DND-41 (cell line): ENCODE results near the gene ELF1.
A peak's percentile ranks its signal among the peaks of the same experiment; 100 is the strongest.

Experiments
- ATAC-seq: fragments of 200-7000 bp; cut with Tn5 transposase; 3 replicates; pipeline ENCODE4 v1.9.1; 2021; ENCODE audit warnings: low read depth; ENCODE audit not compliant: insufficient read depth
- DNase-seq: peaks from one replicate; pipeline ENCODE4 v3.0.0-alpha.2; 2020
- H2AFZ ChIP-seq: 2 replicates; pipeline ENCODE4 v1.6.0; 2012; ENCODE audit warnings: low read depth, low read length
- H3K27ac ChIP-seq: 2 replicates; pipeline ENCODE4 v1.5.1; 2012; ENCODE audit warnings: low read length, inconsistent platforms
- H3K27me3 ChIP-seq: fragments of 200-600 bp; sonication (generic); 2 replicates; pipeline ENCODE4 v1.6.0; 2012; ENCODE audit warnings: low read length, mild to moderate bottlenecking, inconsistent platforms; ENCODE audit not compliant: insufficient read depth, poor library complexity
- H3K36me3 ChIP-seq: 2 replicates; pipeline ENCODE4 v1.5.1; 2012; ENCODE audit warnings: low read length, inconsistent platforms; ENCODE audit not compliant: insufficient read depth
- H3K4me1 ChIP-seq: 2 replicates; pipeline ENCODE4 v1.5.1; 2012; ENCODE audit warnings: mild to moderate bottlenecking, low read length; ENCODE audit not compliant: insufficient read depth
- H3K4me2 ChIP-seq: 2 replicates; pipeline ENCODE4 v1.6.0; 2012; ENCODE audit warnings: mild to moderate bottlenecking, moderate library complexity, low read length, inconsistent platforms; ENCODE audit not compliant: insufficient read depth
- H3K4me3 ChIP-seq, 2 experiments: fragments of 200-600 bp in 1 of 2; shearing (Covaris generic) in 1 of 2; 2 replicates each; pipeline ENCODE4 v1.5.1; 2012 to 2016; ENCODE audit warnings: inconsistent platforms in 2 of 2, low read length in 2 of 2, mild to moderate bottlenecking in 2 of 2, low read depth in 1 of 2, moderate library complexity in 1 of 2
- H3K79me2 ChIP-seq: 2 replicates; pipeline ENCODE4 v1.6.0; 2012; ENCODE audit warnings: low read length, inconsistent platforms; ENCODE audit not compliant: insufficient read depth
- H3K9ac ChIP-seq: 2 replicates; pipeline ENCODE4 v1.6.0; 2012; ENCODE audit warnings: low read depth, mild to moderate bottlenecking, inconsistent platforms, low read length, moderate library complexity
- H3K9me3 ChIP-seq: 2 replicates; pipeline ENCODE4 v1.5.1; 2012; ENCODE audit warnings: low read length, moderate library complexity, mild to moderate bottlenecking, inconsistent platforms; ENCODE audit not compliant: insufficient read depth, severe bottlenecking
- H4K20me1 ChIP-seq: 2 replicates; pipeline ENCODE4 v1.6.0; 2012; ENCODE audit warnings: low read length; ENCODE audit not compliant: insufficient read depth
- EZH2 ChIP-seq: IDR thresholded peaks from 3 replicates; pipeline ENCODE4 v1.6.1; 2012; ENCODE audit warnings: borderline replicate concordance, low read depth, mild to moderate bottlenecking, moderate library complexity, low read length, inconsistent platforms; ENCODE audit not compliant: severe bottlenecking
- TF ChIP-seq, protein P1 (sequence below): IDR thresholded peaks from 2 replicates; pipeline ENCODE4 v1.5.1; 2012; ENCODE audit warnings: borderline replicate concordance, low read length, moderate library complexity, mild to moderate bottlenecking; ENCODE audit not compliant: poor library complexity, severe bottlenecking; ENCODE audit errors: extremely low read depth

Gene ELF1

DNA sequence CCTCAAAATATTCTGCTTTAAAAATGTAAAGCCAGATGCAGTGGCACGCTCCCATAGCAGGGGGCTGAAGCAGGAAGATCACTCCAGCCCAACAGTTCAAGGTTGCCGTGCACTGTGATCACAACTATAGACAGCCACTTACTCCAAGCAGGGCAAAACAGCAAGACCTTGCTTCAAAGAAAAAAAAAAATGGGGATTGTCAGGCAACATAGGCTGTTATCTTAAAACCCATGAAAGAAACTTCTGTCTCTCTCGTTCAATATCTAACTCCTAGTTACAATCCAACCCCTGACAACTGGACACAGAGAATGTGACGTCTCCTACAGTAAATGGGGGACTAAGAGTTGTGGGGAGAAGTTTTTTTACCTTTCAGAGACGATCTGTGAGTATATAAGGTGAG is 17.4 kb downstream of the ELF1 start:
- peaks cover 36% of the 10 kb centered on the region for H3K36me3 ChIP-seq
- no peak overlapping the region for H3K4me3 ChIP-seq
- H3K79me2 ChIP-seq = peaks cover 91% of the 10 kb centered on the region
- H3K9me3 ChIP-seq = no peaks in the 10 kb centered on the region
- H4K20me1 ChIP-seq = no peaks in the 10 kb centered on the region
- peaks cover 90% of the 10 kb centered on the region for H3K4me1 ChIP-seq
- H3K4me2 ChIP-seq = no peak overlapping the region; the same call in 1 of the 2 replicates
- ATAC-seq (no peak), DNase-seq (no peak)
- H2AFZ ChIP-seq = no peak overlapping the region
- peak overlapping the region; percentile 86 for H3K27ac ChIP-seq
- no peaks in the 10 kb centered on the region for H3K27me3 ChIP-seq
- TF ChIP-seq EZH2 = no peak
- TF ChIP-seq, protein P1, sequence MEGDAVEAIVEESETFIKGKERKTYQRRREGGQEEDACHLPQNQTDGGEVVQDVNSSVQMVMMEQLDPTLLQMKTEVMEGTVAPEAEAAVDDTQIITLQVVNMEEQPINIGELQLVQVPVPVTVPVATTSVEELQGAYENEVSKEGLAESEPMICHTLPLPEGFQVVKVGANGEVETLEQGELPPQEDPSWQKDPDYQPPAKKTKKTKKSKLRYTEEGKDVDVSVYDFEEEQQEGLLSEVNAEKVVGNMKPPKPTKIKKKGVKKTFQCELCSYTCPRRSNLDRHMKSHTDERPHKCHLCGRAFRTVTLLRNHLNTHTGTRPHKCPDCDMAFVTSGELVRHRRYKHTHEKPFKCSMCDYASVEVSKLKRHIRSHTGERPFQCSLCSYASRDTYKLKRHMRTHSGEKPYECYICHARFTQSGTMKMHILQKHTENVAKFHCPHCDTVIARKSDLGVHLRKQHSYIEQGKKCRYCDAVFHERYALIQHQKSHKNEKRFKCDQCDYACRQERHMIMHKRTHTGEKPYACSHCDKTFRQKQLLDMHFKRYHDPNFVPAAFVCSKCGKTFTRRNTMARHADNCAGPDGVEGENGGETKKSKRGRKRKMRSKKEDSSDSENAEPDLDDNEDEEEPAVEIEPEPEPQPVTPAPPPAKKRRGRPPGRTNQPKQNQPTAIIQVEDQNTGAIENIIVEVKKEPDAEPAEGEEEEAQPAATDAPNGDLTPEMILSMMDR = no peak
- no peak overlapping the region for H3K9ac ChIP-seq

DNA sequence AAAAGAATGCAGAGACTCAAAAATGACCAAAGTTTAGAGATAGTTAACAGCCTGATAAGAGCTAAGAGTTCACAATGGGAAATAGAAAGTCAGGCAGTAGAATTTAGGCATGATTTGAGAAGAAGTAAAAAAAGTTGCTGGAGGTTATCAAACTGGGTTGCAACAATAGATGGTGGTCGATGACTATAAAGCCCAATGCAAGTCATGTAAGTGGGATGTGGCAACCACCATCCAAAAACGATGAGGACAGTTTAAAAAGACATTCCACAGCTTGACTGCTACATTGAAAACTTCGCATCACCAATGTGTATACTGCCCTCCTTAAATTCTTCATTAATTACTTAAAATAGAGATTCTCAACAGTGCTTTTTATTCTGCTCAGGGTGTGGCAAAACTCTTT is 19.7 kb downstream of the ELF1 start:
- DNase-seq (no peak), ATAC-seq (no peak)
- Histone ChIP-seq H3K4me1 (peaks cover 95% of the 10 kb centered on the region), H4K20me1 (no peaks in the 10 kb centered on the region), H3K4me3 (no peak overlapping the region), H2AFZ (no peak overlapping the region), H3K79me2 (peaks cover 100% of the 10 kb centered on the region), H3K4me2 (no peak overlapping the region), H3K27ac (peak overlapping the region; percentile 45), H3K36me3 (peaks cover 45% of the 10 kb centered on the region), H3K27me3 (no peaks in the 10 kb centered on the region), H3K9me3 (no peaks in the 10 kb centered on the region), H3K9ac (no peak overlapping the region)
- TF ChIP-seq, protein P1 = no peak
- no peak for TF ChIP-seq EZH2

DNA sequence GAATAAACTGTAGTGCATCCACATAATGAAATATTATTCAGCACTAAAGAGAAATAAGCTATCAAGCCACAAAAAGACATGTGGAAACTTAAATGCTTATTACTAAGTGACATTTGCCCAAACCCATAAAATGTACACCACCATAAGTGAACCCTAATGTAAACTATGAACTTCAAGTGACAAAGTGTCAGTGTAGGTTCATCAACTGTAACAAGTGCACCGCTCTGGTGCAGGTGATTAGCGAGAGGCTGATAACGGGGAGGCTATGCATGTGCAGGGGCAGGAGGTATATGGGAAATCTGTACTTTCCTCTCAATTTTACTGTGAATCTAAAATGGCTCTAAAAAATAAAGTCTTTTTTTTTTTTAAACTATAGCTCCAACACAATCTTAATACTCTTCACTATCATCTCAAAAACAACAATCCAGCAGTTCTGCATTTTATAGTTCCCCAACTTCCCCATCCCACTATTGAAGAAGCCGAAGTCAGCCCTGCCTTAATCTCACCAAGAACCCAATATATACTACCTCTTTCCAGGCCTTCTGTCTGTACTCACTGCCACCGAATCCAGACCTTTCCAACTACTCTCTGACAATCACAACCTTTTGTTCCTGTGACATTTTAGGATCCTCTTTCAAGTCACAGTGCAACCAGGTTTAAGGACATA is 22.6 kb downstream of the ELF1 start:
- TF ChIP-seq, protein P1 = no peak
- no peak for TF ChIP-seq EZH2
- DNase-seq = no peak
- H3K4me2 ChIP-seq = no peak overlapping the region

More for the DNA sequence above, 22.6 kb downstream of the ELF1 start:
- Histone ChIP-seq H3K4me1 (peaks cover 95% of the 10 kb centered on the region), H3K79me2 (peaks cover 100% of the 10 kb centered on the region), H3K9me3 (no peaks in the 10 kb centered on the region), H3K27ac (peak overlapping the region; percentile 87), H2AFZ (no peak overlapping the region), H3K9ac (no peak overlapping the region), H3K27me3 (no peaks in the 10 kb centered on the region), H4K20me1 (0 out of 2 replicates have a peak, but pooled peaks cover 6% of the 10 kb centered on the region), H3K4me3 (no peak overlapping the region), H3K36me3 (peaks cover 44% of the 10 kb centered on the region)
- no peak for ATAC-seq
